HG03571 (cell line): ENCODE measurements around the gene CHSY1.
A peak's percentile ranks its signal among the peaks of the same experiment; 100 is the strongest.

Source experiments
- ATAC-seq: cut with Tn5 transposase; IDR thresholded peaks from one replicate; pipeline ENCODE4 v1.9.1; 2021; ENCODE audit not compliant: unreplicated experiment

CHSY1 gene

DNA sequence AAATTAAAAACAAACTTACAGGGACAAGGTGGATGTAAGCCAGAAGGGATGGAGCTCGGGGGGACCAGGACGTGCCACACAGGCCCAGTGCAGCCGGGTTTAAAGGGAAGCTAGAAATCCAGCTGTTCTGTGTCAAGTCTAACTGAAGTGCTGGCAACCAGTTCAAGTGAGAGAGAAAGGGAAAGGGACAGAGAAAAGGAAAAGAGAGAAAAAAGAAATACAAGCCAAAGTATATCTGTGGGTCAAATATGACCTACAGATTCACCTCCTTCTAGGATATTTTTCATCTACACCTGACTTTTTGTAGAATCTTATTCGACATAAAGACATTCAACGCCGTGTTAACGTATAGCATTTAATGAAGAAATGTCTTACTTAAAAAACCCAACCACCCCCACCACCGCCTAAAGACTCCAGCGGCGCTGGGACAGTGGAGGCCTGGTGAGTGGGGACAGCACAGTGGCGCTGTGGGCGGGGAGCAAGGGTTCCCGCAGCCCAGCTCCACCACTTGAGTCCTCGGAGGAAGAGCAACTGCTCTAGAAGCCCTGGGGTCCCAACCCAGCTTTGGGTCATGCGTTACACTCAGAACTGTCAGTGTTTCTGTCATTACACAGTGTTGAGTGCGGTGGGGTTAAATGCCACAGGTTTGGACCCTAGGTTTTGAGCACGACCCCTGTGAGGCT, 62.3 kb downstream of the CHSY1 start:
- no peak for ATAC-seq

DNA sequence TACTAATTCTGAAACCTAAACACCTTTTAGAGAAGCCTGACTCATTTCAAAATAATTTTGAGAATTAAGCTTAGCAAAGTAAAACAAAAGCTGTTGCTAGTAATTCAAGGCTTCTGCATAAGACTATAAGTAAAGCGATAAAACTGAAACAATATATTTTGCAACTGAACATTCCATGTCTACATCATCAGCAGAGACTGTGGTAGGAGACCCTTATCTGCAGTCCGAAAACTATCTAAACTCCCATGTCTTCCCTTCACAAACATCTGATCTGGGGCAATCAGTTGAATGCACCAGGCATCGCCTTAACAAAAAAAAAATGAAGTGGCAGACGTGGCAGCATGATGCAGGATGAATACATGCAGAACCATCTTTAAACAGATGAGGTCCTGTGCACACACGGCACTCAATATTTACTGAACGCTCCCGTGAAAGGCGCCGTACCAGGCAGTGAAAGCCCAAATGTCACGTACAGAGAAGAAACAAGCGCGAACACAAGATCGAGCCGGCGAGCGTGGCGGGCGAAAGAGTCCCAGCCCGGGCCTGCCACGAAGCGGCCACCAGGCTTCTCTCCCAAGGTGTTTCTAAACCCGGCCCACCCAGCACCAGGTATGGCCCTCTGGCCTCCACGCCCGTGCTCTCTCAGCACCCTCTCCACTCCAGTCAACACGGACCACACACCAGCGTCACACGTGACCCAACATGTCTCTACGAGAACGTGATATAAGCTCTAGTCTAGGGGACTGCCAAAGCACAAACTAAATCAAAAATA, 63.0 kb downstream of the CHSY1 start:
- peak; percentile 56 for ATAC-seq

DNA sequence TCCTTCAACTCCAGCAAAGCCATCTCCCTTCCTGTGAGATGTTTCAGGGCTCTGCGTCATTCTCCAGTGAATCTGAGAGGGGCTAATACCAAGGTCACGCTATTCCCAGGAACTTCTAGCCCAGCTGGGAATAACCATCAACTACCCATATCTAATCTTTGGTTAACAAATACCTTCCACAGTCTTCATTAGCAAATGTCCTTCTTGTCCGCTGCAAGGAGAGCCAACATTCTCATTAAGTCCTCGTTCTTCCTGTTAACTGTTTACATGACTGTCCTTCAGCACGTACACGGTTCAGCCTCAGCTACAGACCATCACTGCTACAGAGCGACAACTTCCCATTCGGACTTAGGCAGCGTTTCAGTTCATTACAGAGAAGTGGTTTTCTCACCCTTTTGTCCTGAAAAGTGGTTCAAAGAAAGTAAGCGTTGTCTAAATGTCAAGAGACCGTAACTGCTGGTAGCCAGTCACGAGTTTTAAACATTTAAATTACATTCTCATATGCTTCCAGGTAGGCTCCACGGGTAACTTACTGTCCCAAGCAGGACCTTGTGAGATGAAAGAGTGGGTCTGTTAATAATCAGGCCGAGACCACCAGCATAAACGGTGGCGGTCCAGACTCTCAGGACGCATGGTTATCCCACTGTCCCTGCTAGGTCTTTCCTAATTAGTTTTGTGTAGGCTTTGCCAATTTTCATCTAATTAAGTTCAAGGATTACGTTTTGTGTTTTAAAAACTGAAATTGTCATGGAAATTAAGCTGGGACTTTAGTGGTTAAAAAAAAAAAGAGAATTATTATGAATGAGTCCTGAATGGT, 63.8 kb downstream of the CHSY1 start:
- ATAC-seq: no peak

- ATAC-seq: no peak
These were observed 66.1 kb downstream of the CHSY1 start for GRCh38 chr15:101185770-101186169.

DNA sequence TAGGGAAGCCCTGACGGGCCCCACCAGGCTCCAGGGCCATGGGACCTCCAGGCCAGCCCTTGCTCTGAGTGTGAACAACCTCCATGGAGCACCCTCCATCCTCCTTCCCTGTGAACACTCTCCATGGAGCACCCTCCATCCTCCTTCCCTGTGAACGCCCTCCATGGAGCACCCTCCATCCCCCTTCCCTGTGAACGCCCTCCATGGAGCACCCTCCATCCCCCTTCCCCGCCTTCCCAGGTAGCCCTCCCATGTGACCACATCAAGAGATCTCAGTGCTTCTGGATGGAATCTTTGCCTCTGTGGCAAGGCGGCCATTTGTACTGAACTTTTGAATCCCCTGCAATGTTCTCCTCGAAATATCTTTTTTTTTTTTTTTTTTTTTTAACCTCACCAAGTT, 66.5 kb downstream of the CHSY1 start:
- no peak for ATAC-seq

DNA sequence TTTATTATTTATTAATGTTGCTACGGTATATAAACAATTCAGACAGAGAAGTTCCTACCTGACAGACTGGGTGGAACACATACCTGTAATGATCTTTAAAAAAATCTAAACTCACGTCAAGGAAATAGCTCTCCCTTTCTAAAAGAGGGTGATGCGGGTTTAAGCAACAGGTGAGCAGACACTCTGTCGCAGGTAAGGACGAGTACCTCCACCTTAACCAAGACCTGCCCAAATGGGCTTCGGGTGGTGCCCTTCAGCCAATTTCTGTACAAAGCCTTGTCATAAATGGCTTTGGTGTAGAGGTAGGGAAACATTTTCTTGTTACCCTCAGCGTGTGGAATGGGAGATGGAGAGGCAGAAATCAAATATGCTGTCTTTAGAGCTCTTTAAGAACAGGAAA, 67.0 kb downstream of the CHSY1 start:
- no peak for ATAC-seq

GRCh38 chr15:101183931-101184305, 67.9 kb downstream of the CHSY1 start:
- ATAC-seq: no peak

DNA sequence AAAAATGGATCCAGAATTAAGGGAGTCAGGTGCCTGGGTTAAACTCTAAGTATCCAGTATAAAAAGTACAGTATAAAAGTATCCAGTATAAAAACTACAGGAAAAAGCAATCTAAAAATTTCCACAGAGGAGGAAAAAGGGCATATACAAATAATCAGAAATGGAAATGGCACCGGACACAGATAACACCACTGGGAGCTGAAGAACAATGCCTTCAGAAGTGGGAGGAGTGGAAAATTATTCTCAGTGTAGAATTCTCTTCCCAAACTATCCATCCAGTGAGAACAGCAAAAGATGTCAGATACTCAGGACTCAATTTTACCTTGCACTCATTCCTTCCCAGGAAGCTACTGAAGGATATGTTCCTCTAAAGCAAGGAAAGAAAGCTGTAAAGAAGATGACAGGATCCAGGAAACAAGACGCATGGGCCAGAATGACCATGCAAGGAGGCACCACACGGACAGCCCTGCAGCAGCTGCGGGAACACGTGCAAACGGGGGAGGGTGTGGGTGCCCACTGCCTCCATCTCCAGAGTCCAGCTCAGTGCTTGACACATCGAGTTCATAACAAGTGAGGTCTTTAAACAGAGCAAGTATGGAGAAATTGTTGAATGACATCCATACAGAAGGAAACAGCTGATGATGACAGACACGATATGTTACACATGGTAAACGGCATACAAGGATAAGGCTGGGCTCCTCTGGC, 68.5 kb downstream of the CHSY1 start:
- ATAC-seq: no peak

DNA sequence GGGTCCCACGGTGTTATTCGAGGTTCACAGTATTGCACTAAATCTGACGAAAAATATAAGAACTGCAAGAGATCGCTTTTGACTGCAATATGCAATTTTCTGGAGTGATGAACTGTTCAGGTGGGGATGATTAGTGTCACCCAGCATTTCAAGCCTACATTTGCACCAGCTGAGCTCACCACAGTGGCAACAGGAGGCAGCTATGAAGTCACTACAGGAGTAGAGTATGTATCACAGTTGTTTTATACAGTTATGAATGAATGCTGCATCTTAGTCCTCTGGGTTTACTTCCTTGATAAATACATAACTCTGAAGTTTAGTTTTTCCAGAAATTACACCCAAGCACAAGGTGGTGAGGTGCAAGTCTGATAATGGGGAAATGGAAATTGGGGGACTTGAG, 69.6 kb downstream of the CHSY1 start:
- ATAC-seq: no peak

- no peak for ATAC-seq
These were observed 70.5 kb downstream of the CHSY1 start for GRCh38 chr15:101181349-101181748.

DNA sequence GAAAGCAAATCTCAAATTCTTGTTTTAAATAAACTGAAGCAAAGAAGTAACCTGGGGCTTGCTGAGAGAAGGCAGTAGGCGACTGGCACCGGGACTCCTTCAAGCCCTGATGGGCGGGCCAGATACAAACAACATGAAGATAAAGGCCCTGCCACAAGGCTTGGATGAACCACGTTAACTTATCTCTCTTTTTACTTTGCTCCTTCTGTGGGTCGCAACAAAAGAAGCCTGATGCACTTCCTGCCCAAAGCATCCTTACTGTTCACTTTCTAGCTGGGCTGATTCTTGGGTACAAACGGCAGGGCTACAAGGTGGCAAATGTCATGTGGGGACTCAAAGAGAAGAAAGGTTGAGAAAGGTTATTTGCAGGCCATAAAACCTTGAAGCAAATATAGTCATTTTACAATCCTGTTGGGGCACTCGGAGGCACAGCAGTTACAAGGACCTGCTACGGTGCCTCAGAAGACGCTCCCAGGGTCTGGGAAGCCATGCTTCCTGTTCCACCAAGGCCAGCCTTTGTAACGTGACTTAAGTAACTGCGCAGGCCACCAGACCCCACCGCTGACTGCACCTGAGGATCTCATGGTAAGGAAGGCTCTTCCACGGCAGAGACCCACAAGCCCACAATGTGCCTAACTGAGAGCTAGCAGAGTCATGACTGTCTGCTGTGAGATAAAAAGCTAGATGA, 71.1 kb downstream of the CHSY1 start:
- no peak for ATAC-seq

DNA sequence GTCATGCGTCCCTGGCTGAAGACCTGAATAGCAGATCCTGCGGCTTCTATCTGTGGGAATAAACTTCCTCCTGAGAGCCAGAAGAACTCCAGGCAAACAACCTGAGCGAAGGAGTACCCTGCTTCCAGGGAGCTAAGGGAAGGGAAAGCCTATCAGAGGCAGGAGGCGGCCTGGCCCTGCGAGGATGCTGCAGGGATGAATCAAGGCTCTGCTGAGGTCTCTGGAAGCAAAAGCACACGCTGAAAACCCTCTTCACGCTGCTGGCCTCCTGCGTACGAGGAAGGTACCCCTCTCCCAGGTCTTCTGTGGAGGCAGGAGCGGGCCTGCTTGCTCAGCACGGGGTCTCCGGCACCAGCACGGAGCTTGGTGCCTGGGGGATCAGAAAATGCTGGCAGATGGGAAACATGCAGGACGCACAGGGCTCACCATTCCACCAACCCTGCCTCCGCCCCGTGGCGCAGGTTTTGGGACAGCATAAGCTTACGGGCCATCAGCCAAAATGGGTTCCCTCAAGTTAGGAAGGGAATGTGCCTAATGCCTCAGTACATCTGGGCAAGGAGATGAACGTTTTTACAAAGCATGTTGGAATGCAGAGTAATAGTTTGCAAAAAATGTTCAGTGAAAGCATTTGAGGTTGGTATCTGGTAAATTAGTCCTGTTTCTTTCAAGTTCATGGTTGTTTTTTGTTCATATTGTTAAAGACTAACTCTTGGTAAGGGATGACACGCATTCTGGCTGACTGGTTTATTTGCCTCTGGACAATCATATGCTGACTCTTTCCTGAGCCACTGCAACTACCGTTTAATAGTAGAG, 72.3 kb downstream of the CHSY1 start:
- no peak for ATAC-seq

DNA sequence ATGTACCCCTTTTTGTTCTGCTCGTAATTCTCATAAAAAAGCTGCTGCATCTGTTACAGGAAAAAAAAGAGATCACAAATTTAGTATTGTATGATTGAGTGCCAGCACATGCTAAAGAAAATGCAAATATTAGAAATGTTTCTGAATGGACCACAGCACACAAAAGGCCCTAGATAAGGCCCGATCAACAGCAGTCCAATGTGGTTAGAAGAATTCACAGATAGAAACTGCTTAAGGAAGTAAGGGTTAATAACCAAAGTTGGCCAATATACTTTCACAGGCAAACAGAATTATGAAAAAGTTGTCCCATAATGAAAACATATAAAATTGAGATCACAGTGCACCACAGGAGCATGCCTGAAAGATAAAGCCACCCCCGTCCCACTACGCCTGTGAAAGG, 72.9 kb downstream of the CHSY1 start:
- no peak for ATAC-seq

- no peak for ATAC-seq
These were observed 73.4 kb downstream of the CHSY1 start for GRCh38 chr15:101178479-101178878.

DNA sequence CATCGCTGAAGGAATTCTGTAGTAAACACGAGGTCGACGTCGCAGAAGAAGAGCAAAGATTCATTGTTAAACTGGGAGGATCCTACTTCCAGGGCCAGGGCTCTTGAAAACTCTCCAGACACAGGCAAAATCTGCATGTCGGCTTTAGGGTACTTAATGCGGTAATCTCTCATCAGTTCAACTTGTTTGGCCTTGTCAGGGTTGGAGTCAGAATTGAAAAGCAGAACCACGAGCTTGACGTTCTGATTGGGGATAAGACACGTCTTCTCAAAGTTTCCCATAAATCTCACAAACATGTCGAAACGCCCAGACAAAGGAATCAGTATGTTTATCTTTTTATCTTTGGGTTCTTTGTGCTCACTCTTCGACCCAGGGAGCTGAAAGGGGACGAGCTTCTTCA, 74.0 kb downstream of the CHSY1 start:
- no peak for ATAC-seq

- ATAC-seq: no peak
These were observed 75.2 kb downstream of the CHSY1 start for GRCh38 chr15:101176625-101177024.

- no peak for ATAC-seq
These were observed 76.4 kb downstream of the CHSY1 start for GRCh38 chr15:101175401-101175800.

DNA sequence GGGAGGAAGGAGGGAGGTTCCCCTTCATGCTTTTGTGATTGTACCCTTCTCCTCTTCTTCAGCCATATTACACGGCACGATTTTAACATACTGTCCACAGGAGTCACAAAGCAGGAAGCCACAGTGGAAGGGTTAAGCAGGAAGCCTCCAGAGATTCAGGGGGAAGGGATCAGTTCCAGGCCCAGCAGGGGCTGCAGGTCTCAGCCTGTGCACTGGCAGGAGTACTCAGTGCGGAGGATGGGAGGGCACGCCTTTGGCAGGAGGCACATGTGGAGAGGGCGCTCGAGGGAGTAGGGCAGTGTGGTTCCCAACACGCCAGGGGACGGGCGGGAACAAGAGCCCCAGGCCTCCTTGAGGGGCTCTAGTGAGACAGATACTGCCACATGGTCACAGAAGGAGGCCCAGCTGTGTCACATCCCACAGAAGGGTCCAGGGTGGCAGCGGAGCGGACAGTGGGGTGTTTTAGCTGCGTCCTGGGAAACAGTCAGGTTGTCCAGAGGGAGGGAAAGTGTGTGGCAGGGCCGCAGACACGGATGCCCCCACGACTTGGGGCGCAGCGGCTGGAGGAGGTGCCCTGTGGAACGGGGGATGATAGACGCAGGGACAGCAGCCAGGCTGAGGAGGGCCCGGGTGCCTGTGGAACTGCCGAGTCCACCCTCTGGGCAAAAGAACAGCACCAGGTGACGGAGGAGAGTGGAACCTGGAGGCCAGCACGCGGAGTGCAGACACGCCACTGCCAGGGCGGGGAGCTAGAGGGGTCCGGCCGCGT, 77.5 kb downstream of the CHSY1 start:
- no peak for ATAC-seq
